ENCODE measurements around the gene SNX32.
A peak's percentile ranks its signal among the peaks of the same experiment; 100 is the strongest.

The SNX32 gene

GRCh38 chr11:65797711-65798110, 36.1 kb upstream of the SNX32 start:
- DNase-seq: no peak

GRCh38 chr11:65798882-65799281, 34.9 kb upstream of the SNX32 start:
- DNase-seq: no peak

- DNase-seq: no peak
Observed at GRCh38 chr11:65801153-65801987, 32.4 kb upstream of the SNX32 start.

GRCh38 chr11:65802841-65803240, 30.9 kb upstream of the SNX32 start:
- DNase-seq: no peak

- DNase-seq: no peak
Observed at GRCh38 chr11:65803797-65804492, 29.8 kb upstream of the SNX32 start.

- no peak for DNase-seq
Observed at GRCh38 chr11:65806979-65807378, 26.8 kb upstream of the SNX32 start.

- DNase-seq: no peak
Observed at GRCh38 chr11:65808744-65809341, 24.9 kb upstream of the SNX32 start.

- DNase-seq: no peak
Observed at GRCh38 chr11:65809496-65809895, 24.3 kb upstream of the SNX32 start.

GRCh38 chr11:65810046-65810868, 23.5 kb upstream of the SNX32 start:
- DNase-seq: no peak

GRCh38 chr11:65811764-65812475, 21.8 kb upstream of the SNX32 start:
- DNase-seq: no peak

GRCh38 chr11:65814131-65814985, 19.4 kb upstream of the SNX32 start:
- DNase-seq: no peak

- DNase-seq: no peak
Observed at GRCh38 chr11:65814986-65815565, 18.7 kb upstream of the SNX32 start.

- no peak for DNase-seq
Observed at GRCh38 chr11:65816696-65817095, 17.1 kb upstream of the SNX32 start.

- no peak for DNase-seq
Observed at GRCh38 chr11:65817312-65817834, 16.4 kb upstream of the SNX32 start.

- DNase-seq: peak; percentile 97
Observed at GRCh38 chr11:65817835-65818680, 15.7 kb upstream of the SNX32 start.

GRCh38 chr11:65821107-65821506, 12.7 kb upstream of the SNX32 start:
- no peak for DNase-seq

- no peak for DNase-seq
Observed at GRCh38 chr11:65822776-65823528, 10.8 kb upstream of the SNX32 start.

GRCh38 chr11:65826984-65827735, 6.6 kb upstream of the SNX32 start:
- no peak for DNase-seq
